Suppressor macrophage (primary cell): ENCODE results near the gene PCDHGC3.

Source experiments
- DNase-seq, 4 experiments: peaks; one replicate each; pipeline ENCODE4 v3.0.0-alpha.2; 2020 to 2022

The PCDHGC3 gene

GRCh38 chr5:141524604-141525597 is 49.1 kb downstream of the PCDHGC3 start:
- DNase-seq: peak; percentile 81 to 89 (median 88)

- no peak for DNase-seq
These were observed 49.9 kb downstream of the PCDHGC3 start for GRCh38 chr5:141525653-141526052.

- DNase-seq: no peak
These were observed 51.7 kb downstream of the PCDHGC3 start for GRCh38 chr5:141527426-141527825.
